ENCODE data around the gene POU2F2.

Gene POU2F2

GRCh38 chr19:42071247-42071646, 61.0 kb downstream of the POU2F2 start:
- Histone ChIP-seq H3K9me3 (ENCODE audit: control insufficient read depth, insufficient read depth, low read length) (no peaks in the 10 kb centered on the region), H3K9ac (ENCODE audit: low read depth, low read length) (no peak overlapping the region), H3K4me3 (ENCODE audit: low read depth, low read length) (no peak overlapping the region), H3K27me3 (ENCODE audit: control insufficient read depth, insufficient read depth, low read length) (no peaks in the 10 kb centered on the region), H3K4me1 (ENCODE audit: control insufficient read depth, insufficient read depth, low read length) (peaks cover 5% of the 10 kb centered on the region), H3K36me3 (ENCODE audit: control insufficient read depth, insufficient read depth, low read length) (no peaks in the 10 kb centered on the region)

DNA sequence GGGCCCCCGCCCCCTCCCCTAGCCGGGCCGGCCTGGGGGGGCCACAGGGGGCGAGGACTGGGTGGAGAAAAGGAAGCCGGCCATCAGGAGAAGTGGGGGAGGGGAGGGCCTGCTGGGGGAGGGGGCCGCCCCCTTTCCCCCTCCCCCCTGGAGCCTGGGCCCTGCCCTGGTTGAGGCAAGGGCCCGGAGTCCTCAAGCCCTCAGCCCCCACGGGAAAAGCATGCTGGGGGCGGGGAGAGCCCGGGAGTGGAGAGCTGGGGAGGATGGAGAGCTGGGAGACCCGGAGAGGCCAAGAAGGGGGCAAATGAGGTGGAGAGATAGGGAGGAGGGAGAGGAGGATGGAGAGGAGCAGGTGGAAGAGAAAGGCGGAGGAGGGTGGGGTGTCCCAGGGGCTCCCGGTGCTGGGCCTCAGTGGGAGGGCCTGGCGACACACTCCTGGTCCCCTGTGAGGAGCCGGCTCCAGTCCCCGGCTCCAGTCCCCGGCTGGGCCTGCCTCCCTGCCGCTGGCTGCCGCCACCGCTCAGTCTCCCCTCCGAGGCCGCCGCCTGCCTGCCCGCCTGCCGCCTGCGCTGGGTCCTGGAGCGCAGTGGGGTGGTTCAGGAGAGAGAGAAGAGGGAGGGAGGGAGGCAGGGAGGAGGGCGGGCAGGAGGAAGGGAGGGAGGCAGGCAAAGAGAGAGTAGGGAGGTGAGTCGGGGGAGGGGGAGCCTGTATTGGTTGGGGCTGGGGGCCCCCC, 62.5 kb downstream of the POU2F2 start, which contains the start of gene GRIK5:
Gene GRIK5 (minus strand): TSS at position 588 of the 733 bp plus-strand sequence. CDS start 4,436 bp downstream, outside the sequence.
- Histone ChIP-seq H3K4me1 (ENCODE audit: control insufficient read depth, insufficient read depth, low read length) (peaks cover 5% of the 10 kb centered on the region), H3K9ac (ENCODE audit: low read depth, low read length) (peak within 1 kb of the TSS; percentile 8), H3K36me3 (ENCODE audit: control insufficient read depth, insufficient read depth, low read length) (peaks cover 11% of the 10 kb centered on the region), H3K27me3 (ENCODE audit: control insufficient read depth, insufficient read depth, low read length) (no peaks in the 10 kb centered on the region), H3K9me3 (ENCODE audit: control insufficient read depth, insufficient read depth, low read length) (no peaks in the 10 kb centered on the region), H3K4me3 (ENCODE audit: low read depth, low read length) (peak within 1 kb of the TSS; percentile 80)

- Histone ChIP-seq H3K9ac (ENCODE audit: low read depth, low read length) (peak overlapping the region; percentile 8), H3K27me3 (ENCODE audit: control insufficient read depth, insufficient read depth, low read length) (no peaks in the 10 kb centered on the region), H3K4me3 (ENCODE audit: low read depth, low read length) (peak overlapping the region; percentile 80), H3K9me3 (ENCODE audit: control insufficient read depth, insufficient read depth, low read length) (no peaks in the 10 kb centered on the region), H3K36me3 (ENCODE audit: control insufficient read depth, insufficient read depth, low read length) (peaks cover 19% of the 10 kb centered on the region), H3K4me1 (ENCODE audit: control insufficient read depth, insufficient read depth, low read length) (peaks cover 5% of the 10 kb centered on the region)
Observed at GRCh38 chr19:42068756-42069571, 63.3 kb downstream of the POU2F2 start.

GRCh38 chr19:42068361-42068755, 63.9 kb downstream of the POU2F2 start:
- Histone ChIP-seq H3K4me3 (ENCODE audit: low read depth, low read length) (peak overlapping the region; percentile 80), H3K27me3 (ENCODE audit: control insufficient read depth, insufficient read depth, low read length) (no peaks in the 10 kb centered on the region), H3K9ac (ENCODE audit: low read depth, low read length) (peak overlapping the region; percentile 8)

DNA sequence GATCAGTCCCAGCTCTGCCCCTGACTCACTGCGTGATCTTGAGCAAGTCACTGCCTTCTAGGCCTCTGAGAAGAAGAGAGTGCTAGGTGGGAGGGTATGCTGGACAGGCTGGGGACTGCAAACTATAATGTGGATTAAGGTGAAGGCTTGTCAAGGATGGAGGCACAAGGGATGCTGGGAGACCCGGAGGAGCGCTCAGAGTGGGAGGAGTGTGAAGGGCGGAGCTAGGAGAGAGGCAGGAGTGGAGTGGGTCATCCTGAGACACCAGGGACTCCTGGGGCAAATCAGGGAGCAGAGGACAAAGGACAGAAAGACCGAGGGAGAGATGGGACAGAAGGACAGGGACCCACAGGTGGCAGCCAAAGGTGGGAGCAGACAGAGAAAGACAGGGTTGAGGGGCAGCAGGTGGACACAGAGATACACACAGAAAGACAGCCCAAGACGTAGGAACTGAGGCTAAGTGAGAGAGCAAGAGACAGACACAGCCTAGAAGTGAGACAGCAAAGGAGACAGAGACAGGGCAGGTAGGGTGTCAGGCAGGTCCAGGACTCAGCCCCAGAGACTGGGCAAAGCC, 64.8 kb downstream of the POU2F2 start:
- peaks cover 27% of the 10 kb centered on the region for H3K36me3 ChIP-seq (ENCODE audit: control insufficient read depth, insufficient read depth, low read length)
- H3K4me1 ChIP-seq (ENCODE audit: control insufficient read depth, insufficient read depth, low read length): peaks cover 5% of the 10 kb centered on the region
- no peaks in the 10 kb centered on the region for H3K9me3 ChIP-seq (ENCODE audit: control insufficient read depth, insufficient read depth, low read length)
- no peaks in the 10 kb centered on the region for H3K27me3 ChIP-seq (ENCODE audit: control insufficient read depth, insufficient read depth, low read length)
- H3K4me3 ChIP-seq (ENCODE audit: low read depth, low read length): peak overlapping the region; percentile 11
- H3K9ac ChIP-seq (ENCODE audit: low read depth, low read length): no peak overlapping the region

More at GRCh38 chr19:42068361-42068755, 63.9 kb downstream of the POU2F2 start:
- Histone ChIP-seq H3K36me3 (ENCODE audit: control insufficient read depth, insufficient read depth, low read length) (peaks cover 19% of the 10 kb centered on the region), H3K4me1 (ENCODE audit: control insufficient read depth, insufficient read depth, low read length) (peaks cover 5% of the 10 kb centered on the region), H3K9me3 (ENCODE audit: control insufficient read depth, insufficient read depth, low read length) (no peaks in the 10 kb centered on the region)

- no peaks in the 10 kb centered on the region for H3K9me3 ChIP-seq (ENCODE audit: control insufficient read depth, insufficient read depth, low read length)
- H3K4me1 ChIP-seq (ENCODE audit: control insufficient read depth, insufficient read depth, low read length): peaks cover 5% of the 10 kb centered on the region
- H3K36me3 ChIP-seq (ENCODE audit: control insufficient read depth, insufficient read depth, low read length): peaks cover 37% of the 10 kb centered on the region
- no peak overlapping the region for H3K9ac ChIP-seq (ENCODE audit: low read depth, low read length)
- no peak overlapping the region for H3K4me3 ChIP-seq (ENCODE audit: low read depth, low read length)
- no peaks in the 10 kb centered on the region for H3K27me3 ChIP-seq (ENCODE audit: control insufficient read depth, insufficient read depth, low read length)
Observed at GRCh38 chr19:42066075-42066754, 66.0 kb downstream of the POU2F2 start.

- Histone ChIP-seq H3K9ac (ENCODE audit: low read depth, low read length) (no peak overlapping the region), H3K4me3 (ENCODE audit: low read depth, low read length) (no peak overlapping the region), H3K9me3 (ENCODE audit: control insufficient read depth, insufficient read depth, low read length) (no peaks in the 10 kb centered on the region), H3K4me1 (ENCODE audit: control insufficient read depth, insufficient read depth, low read length) (peaks cover 3% of the 10 kb centered on the region), H3K36me3 (ENCODE audit: control insufficient read depth, insufficient read depth, low read length) (peaks cover 37% of the 10 kb centered on the region), H3K27me3 (ENCODE audit: control insufficient read depth, insufficient read depth, low read length) (no peaks in the 10 kb centered on the region)
Observed at GRCh38 chr19:42065511-42065910, 66.7 kb downstream of the POU2F2 start.

DNA sequence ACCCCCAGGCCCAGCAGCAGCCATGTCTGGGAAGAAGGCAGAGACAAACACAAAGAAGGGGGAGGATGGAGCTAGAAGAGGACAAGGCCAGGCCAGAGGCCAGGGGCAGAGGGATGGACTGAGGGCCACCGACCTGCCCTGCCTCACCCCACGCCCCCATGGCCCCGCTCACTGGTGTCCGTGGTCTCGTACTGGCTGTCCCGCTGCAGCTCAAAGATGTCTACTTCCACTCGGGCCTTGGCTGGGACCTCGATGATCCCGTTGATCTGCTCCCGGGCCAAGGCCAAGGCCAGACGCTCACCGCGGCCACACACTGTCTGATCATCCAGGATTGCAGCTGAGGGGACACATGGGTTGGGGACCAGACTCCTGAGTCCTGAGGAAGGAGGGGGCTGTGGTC, 67.2 kb downstream of the POU2F2 start:
- Histone ChIP-seq H3K27me3 (ENCODE audit: control insufficient read depth, insufficient read depth, low read length) (no peaks in the 10 kb centered on the region), H3K4me3 (ENCODE audit: low read depth, low read length) (no peak overlapping the region), H3K9ac (ENCODE audit: low read depth, low read length) (no peak overlapping the region), H3K9me3 (ENCODE audit: control insufficient read depth, insufficient read depth, low read length) (no peaks in the 10 kb centered on the region), H3K4me1 (ENCODE audit: control insufficient read depth, insufficient read depth, low read length) (peaks cover 3% of the 10 kb centered on the region), H3K36me3 (ENCODE audit: control insufficient read depth, insufficient read depth, low read length) (peaks cover 37% of the 10 kb centered on the region)

DNA sequence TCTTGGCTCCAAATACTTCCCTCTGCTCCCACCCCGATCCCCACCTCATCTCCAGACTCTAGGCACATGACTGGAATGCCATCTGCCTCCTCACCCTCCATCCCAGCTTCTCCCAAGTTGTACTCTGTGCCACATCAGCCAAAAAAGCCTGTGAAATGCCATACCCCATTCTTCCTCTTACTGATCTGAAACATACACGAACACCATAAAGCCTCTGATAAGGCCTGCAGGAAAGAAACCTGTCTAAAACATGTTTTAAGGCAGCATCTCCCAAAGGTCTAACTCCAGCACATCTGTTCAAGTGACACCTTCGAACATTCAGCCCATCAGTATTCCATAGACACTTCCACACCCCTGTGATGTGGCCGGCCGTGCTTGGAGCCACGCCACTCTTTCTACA, 67.8 kb downstream of the POU2F2 start:
- H3K27me3 ChIP-seq (ENCODE audit: control insufficient read depth, insufficient read depth, low read length): no peaks in the 10 kb centered on the region
- peaks cover 41% of the 10 kb centered on the region for H3K36me3 ChIP-seq (ENCODE audit: control insufficient read depth, insufficient read depth, low read length)
- H3K9me3 ChIP-seq (ENCODE audit: control insufficient read depth, insufficient read depth, low read length): no peaks in the 10 kb centered on the region
- no peak overlapping the region for H3K4me3 ChIP-seq (ENCODE audit: low read depth, low read length)
- no peak overlapping the region for H3K9ac ChIP-seq (ENCODE audit: low read depth, low read length)
- peaks cover 3% of the 10 kb centered on the region for H3K4me1 ChIP-seq (ENCODE audit: control insufficient read depth, insufficient read depth, low read length)

- H3K27me3 ChIP-seq (ENCODE audit: control insufficient read depth, insufficient read depth, low read length): no peaks in the 10 kb centered on the region
- no peaks in the 10 kb centered on the region for H3K4me1 ChIP-seq (ENCODE audit: control insufficient read depth, insufficient read depth, low read length)
- no peak overlapping the region for H3K4me3 ChIP-seq (ENCODE audit: low read depth, low read length)
- peaks cover 47% of the 10 kb centered on the region for H3K36me3 ChIP-seq (ENCODE audit: control insufficient read depth, insufficient read depth, low read length)
- H3K9me3 ChIP-seq (ENCODE audit: control insufficient read depth, insufficient read depth, low read length): no peaks in the 10 kb centered on the region
- no peak overlapping the region for H3K9ac ChIP-seq (ENCODE audit: low read depth, low read length)
Observed at GRCh38 chr19:42062381-42062780, 69.9 kb downstream of the POU2F2 start.

DNA sequence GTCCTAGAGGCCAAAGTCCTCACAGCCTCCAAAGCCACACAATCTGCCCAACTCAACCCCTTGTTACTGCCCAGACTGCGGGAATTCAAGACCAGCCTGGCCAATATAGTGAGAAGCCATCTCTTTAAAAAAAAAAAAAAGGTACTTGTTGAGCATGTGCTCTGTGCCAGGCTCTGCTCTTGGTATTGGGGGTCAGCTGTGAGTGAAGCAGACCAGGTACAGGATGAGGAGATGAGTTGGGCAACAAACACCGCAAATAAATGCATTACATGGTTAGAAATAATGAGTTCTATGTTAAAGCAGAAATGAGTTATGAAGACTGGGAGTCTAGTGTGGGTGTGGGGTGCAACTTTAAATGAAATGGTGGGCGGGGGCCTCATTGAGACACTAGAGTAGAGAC, 72.1 kb downstream of the POU2F2 start:
- Histone ChIP-seq H3K4me3 (ENCODE audit: low read depth, low read length) (no peak overlapping the region), H3K36me3 (ENCODE audit: control insufficient read depth, insufficient read depth, low read length) (peaks cover 47% of the 10 kb centered on the region), H3K4me1 (ENCODE audit: control insufficient read depth, insufficient read depth, low read length) (no peaks in the 10 kb centered on the region), H3K27me3 (ENCODE audit: control insufficient read depth, insufficient read depth, low read length) (no peaks in the 10 kb centered on the region), H3K9ac (ENCODE audit: low read depth, low read length) (no peak overlapping the region), H3K9me3 (ENCODE audit: control insufficient read depth, insufficient read depth, low read length) (no peaks in the 10 kb centered on the region)
